Trophoblast cell (in vitro differentiated cells and primary cell): ENCODE data around the gene PGA4.
"Not testable (repeated sequence)": the region's sequence is repeated elsewhere in the genome, so short reads cannot be mapped to it uniquely, and the experiment has no call there.

Source experiments
- DNase-seq, 2 donors: peaks; one replicate each; pipeline ENCODE4 v3.0.0-alpha.2; 2016
- H2AFZ ChIP-seq: 2 replicates; pipeline ENCODE4 v1.6.1; 2013; ENCODE audit warnings: low read length, moderate library complexity, mild to moderate bottlenecking; ENCODE audit not compliant: insufficient read depth, poor library complexity
- H2AK5ac ChIP-seq: 2 replicates; pipeline ENCODE4 v1.6.1; 2013; ENCODE audit warnings: mild to moderate bottlenecking, low read length
- H2BK120ac ChIP-seq: 2 replicates; pipeline ENCODE4 v1.6.1; 2013; ENCODE audit warnings: low read length, mild to moderate bottlenecking, moderate library complexity; ENCODE audit not compliant: insufficient read depth, poor library complexity
- H2BK12ac ChIP-seq: 2 replicates; pipeline ENCODE4 v1.6.1; 2013; ENCODE audit warnings: mild to moderate bottlenecking, low read length, moderate library complexity
- H2BK5ac ChIP-seq: 2 replicates; pipeline ENCODE4 v1.6.1; 2013; ENCODE audit warnings: low read length, low read depth, moderate library complexity, mild to moderate bottlenecking; ENCODE audit not compliant: poor library complexity
- H3K14ac ChIP-seq: 2 replicates; pipeline ENCODE4 v1.6.1; 2013; ENCODE audit warnings: mild to moderate bottlenecking, low read length
- H3K18ac ChIP-seq: 2 replicates; pipeline ENCODE4 v1.6.1; 2013; ENCODE audit warnings: mild to moderate bottlenecking, low read length
- H3K23ac ChIP-seq: 2 replicates; pipeline ENCODE4 v1.6.1; 2013; ENCODE audit warnings: low read length
- H3K27ac ChIP-seq: 2 replicates; pipeline ENCODE4 v1.5.1; 2013; ENCODE audit warnings: low read depth, mild to moderate bottlenecking, inconsistent platforms, low read length, moderate library complexity
- H3K27me3 ChIP-seq: 2 replicates; pipeline ENCODE4 v1.6.1; 2013; ENCODE audit warnings: inconsistent platforms, mild to moderate bottlenecking, low read length, moderate library complexity; ENCODE audit not compliant: insufficient read depth
- H3K36me3 ChIP-seq, 2 experiments: 1 replicate in 1 of 2; 2 replicates in 1 of 2; pipeline ENCODE4 v1.6.1; 2013; ENCODE audit warnings: low read length in 2 of 2, mild to moderate bottlenecking in 2 of 2, moderate library complexity in 1 of 2; ENCODE audit not compliant: insufficient read depth in 2 of 2, control insufficient read depth in 1 of 2
- H3K4ac ChIP-seq: 2 replicates; pipeline ENCODE4 v1.6.1; 2013; ENCODE audit warnings: low read depth, mild to moderate bottlenecking, low read length, moderate library complexity
- H3K4me1 ChIP-seq, 2 experiments: 1 replicate in 1 of 2; 2 replicates in 1 of 2; pipeline ENCODE4 v1.6.1; 2013; ENCODE audit warnings: low read length in 2 of 2, mild to moderate bottlenecking in 2 of 2, moderate library complexity in 1 of 2; ENCODE audit not compliant: insufficient read depth in 2 of 2, control insufficient read depth in 1 of 2
- H3K4me2 ChIP-seq: 2 replicates; pipeline ENCODE4 v1.6.1; 2013; ENCODE audit warnings: inconsistent platforms, mild to moderate bottlenecking, low read length, moderate library complexity
- H3K4me3 ChIP-seq: 2 replicates; pipeline ENCODE4 v1.5.1; 2013; ENCODE audit warnings: mild to moderate bottlenecking, low read depth, low read length, inconsistent platforms
- H3K79me1 ChIP-seq: one replicate; pipeline ENCODE4 v1.6.1; 2013; ENCODE audit warnings: low read length
- H3K79me2 ChIP-seq: 2 replicates; pipeline ENCODE4 v1.6.1; 2013; ENCODE audit warnings: low read length, mild to moderate bottlenecking; ENCODE audit not compliant: control insufficient read depth, insufficient read depth, poor library complexity
- H3K9ac ChIP-seq: 2 replicates; pipeline ENCODE4 v1.6.1; 2013; ENCODE audit warnings: mild to moderate bottlenecking, low read length
- H3K9me3 ChIP-seq: 2 replicates; pipeline ENCODE4 v1.6.1; 2013; ENCODE audit warnings: low read depth, mild to moderate bottlenecking, control low read depth, inconsistent platforms, low read length; ENCODE audit not compliant: insufficient read depth
- H4K12ac ChIP-seq: 2 replicates; pipeline ENCODE4 v1.6.1; 2013; ENCODE audit warnings: low read depth, mild to moderate bottlenecking, low read length, moderate library complexity
- H4K8ac ChIP-seq: 2 replicates; pipeline ENCODE4 v1.6.1; 2013; ENCODE audit warnings: low read depth, mild to moderate bottlenecking, low read length, moderate library complexity
- H4K91ac ChIP-seq: one replicate; pipeline ENCODE4 v1.6.1; 2013; ENCODE audit warnings: low read depth, mild to moderate bottlenecking, low read length, moderate library complexity
- WGBS: extraction: QIAGEN DNeasy Blood & Tissue Kit; methylation state at CpG from one replicate; pipeline ENCODE4 v1.1.7; 2013; ENCODE audit warnings: missing lambda C conversion rate; ENCODE audit not compliant: insufficient read length, insufficient coverage; ENCODE audit errors: extremely low coverage; 5-methylcytosine and 5-hydroxymethylcytosine counted together

Gene PGA4

GRCh38 chr11:61218306-61218705, 3.8 kb upstream of the PGA4 start:
- not testable (repeated sequence) for H3K79me1 ChIP-seq, H2AFZ ChIP-seq, H2BK120ac ChIP-seq, H4K12ac ChIP-seq, H2BK12ac ChIP-seq, H4K91ac ChIP-seq, H3K9me3 ChIP-seq, H3K27ac ChIP-seq, H3K4me3 ChIP-seq, H3K36me3 ChIP-seq, DNase-seq, H2AK5ac ChIP-seq, H3K4me1 ChIP-seq, H3K23ac ChIP-seq, H3K18ac ChIP-seq, H3K27me3 ChIP-seq, H3K9ac ChIP-seq, H3K79me2 ChIP-seq, H2BK5ac ChIP-seq, H3K4me2 ChIP-seq, H3K14ac ChIP-seq, H3K4ac ChIP-seq, H4K8ac ChIP-seq
- no CpG with 5 or more reads among the region's 4 CpGs for WGBS

DNA sequence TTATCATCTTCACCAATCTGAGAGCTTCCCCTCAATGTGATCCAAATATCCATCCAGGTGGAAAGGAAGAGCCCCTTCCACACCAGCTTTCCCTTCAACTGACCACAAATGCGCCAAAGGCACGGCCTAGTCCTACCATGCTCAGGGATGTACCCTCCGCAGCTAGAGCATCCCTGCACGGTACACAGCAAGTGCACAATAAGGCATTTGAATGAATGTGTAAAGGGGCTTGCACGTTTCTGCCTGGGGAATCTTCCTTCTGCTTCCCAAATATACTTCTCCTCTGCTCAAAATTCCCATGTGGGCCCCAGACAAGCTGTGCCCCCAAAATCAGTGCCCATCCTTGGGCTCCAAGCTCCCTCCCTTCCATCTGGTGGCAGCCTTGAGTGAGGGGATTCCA, 3.1 kb upstream of the PGA4 start:
- H4K12ac ChIP-seq, H4K8ac ChIP-seq, DNase-seq: not testable (repeated sequence)

GRCh38 chr11:61222692-61223091, 545 bp downstream of the PGA4 start:
- not testable (repeated sequence) for H4K12ac ChIP-seq, H3K18ac ChIP-seq, H3K9ac ChIP-seq, H3K23ac ChIP-seq, H3K4me2 ChIP-seq, H3K27me3 ChIP-seq, H3K4me1 ChIP-seq, H3K79me2 ChIP-seq, DNase-seq, H3K4me3 ChIP-seq, H2BK12ac ChIP-seq, H3K79me1 ChIP-seq, H2BK120ac ChIP-seq, H2AK5ac ChIP-seq, H4K8ac ChIP-seq, H3K4ac ChIP-seq, H4K91ac ChIP-seq, H3K9me3 ChIP-seq, H3K27ac ChIP-seq, H2AFZ ChIP-seq, H3K36me3 ChIP-seq, H3K14ac ChIP-seq, H2BK5ac ChIP-seq
- WGBS, result no CpG with 5 or more reads among the region's 5 CpGs

More for the DNA sequence above, 3.1 kb upstream of the PGA4 start:
- H3K79me1 ChIP-seq, H3K9ac ChIP-seq, H2AFZ ChIP-seq, H3K4me1 ChIP-seq, H2AK5ac ChIP-seq, H3K23ac ChIP-seq, H3K4me2 ChIP-seq, H3K27ac ChIP-seq, H3K79me2 ChIP-seq, H2BK120ac ChIP-seq, H4K91ac ChIP-seq, H3K4ac ChIP-seq, H3K27me3 ChIP-seq, H3K9me3 ChIP-seq, H2BK5ac ChIP-seq, H3K18ac ChIP-seq, H3K36me3 ChIP-seq, H3K14ac ChIP-seq, H2BK12ac ChIP-seq, H3K4me3 ChIP-seq: not testable (repeated sequence)
- WGBS, result no CpG with 5 or more reads among the region's 5 CpGs

DNA sequence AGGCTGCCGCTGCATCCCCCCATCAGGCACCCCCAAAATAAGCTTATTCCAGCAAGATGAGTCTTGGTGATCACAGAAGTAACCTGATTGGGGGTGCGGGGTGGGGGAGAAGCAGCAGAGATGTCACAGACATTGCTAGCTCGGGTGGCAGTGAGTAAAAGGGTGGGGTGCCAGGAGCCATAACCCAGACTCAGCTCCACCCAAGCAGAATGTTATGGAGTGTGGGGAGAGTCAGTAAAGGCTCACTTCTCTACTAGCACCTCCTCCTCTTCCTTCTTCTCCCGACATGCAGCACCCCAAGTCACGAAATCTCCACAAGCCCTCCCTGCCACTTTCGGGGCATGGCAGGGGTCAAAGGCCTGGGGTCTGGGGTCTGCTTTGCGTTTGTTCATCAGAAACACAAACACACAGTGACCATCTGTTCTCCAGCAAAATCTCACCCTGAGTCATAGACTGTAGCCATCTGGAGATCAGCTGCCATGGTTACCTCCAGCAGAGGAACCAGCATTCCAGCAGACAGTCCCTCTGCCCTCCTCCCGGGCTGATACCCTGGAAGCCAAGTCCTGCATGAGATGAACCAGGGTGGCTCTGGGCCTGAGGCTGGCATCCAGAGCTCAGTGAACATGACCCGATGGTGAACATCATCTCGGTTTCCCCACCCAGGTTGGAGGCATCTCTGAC, 4.5 kb downstream of the PGA4 start:
- not testable (repeated sequence) for H4K12ac ChIP-seq, DNase-seq, H3K79me1 ChIP-seq, H3K79me2 ChIP-seq, H3K36me3 ChIP-seq, H3K27ac ChIP-seq, H3K4me3 ChIP-seq, H3K4me1 ChIP-seq, H3K18ac ChIP-seq, H3K23ac ChIP-seq, H3K9ac ChIP-seq, H3K27me3 ChIP-seq, H2BK12ac ChIP-seq, H2BK5ac ChIP-seq, H4K91ac ChIP-seq, H2AFZ ChIP-seq, H3K9me3 ChIP-seq, H4K8ac ChIP-seq, H3K4me2 ChIP-seq, H3K4ac ChIP-seq, H3K14ac ChIP-seq, H2BK120ac ChIP-seq, H2AK5ac ChIP-seq
- WGBS, result no CpG with 5 or more reads among the region's 10 CpGs
